ENCODE measurements around the gene TPT1.
A peak's percentile ranks its signal among the peaks of the same experiment; 100 is the strongest.

The TPT1 gene

GRCh38 chr13:45316338-45316737 lies 24.6 kb downstream of the TPT1 start:
- Histone ChIP-seq H3K79me2 (ENCODE audit: low read length) (no peaks in the 10 kb centered on the region), H3K9ac (ENCODE audit: low read length) (peak overlapping the region; percentile 54), H3K27ac (ENCODE audit: low read length) (peak overlapping the region; percentile 29; the same call in 1 of the 2 replicates), H4K20me1 (ENCODE audit: insufficient read depth, low read length) (no peaks in the 10 kb centered on the region), H3K4me3 (ENCODE audit: low read length) (peak overlapping the region; percentile 64), H3K4me1 (ENCODE audit: low read length) (peaks cover 27% of the 10 kb centered on the region), H3K4me2 (ENCODE audit: low read length) (peak overlapping the region; percentile 87), H3K27me3 (ENCODE audit: low read depth, low read length) (0 out of 2 replicates have a peak, but pooled peaks cover 3% of the 10 kb centered on the region), H3K9me3 (ENCODE audit: insufficient read depth, low read length) (no peaks in the 10 kb centered on the region), H3K36me3 (replicated peaks; ENCODE audit: low read depth, low read length) (no peaks in the 10 kb centered on the region), H2AFZ (ENCODE audit: low read depth, low read length) (peak overlapping the region; percentile 97)
- TF ChIP-seq CTCF (IDR thresholded peaks at IDR 0.05; ENCODE audit: low read depth, low read length) (no peak), EZH2phosphoT487 (IDR thresholded peaks at IDR 0.05; ENCODE audit: low read depth) (no peak)

DNA sequence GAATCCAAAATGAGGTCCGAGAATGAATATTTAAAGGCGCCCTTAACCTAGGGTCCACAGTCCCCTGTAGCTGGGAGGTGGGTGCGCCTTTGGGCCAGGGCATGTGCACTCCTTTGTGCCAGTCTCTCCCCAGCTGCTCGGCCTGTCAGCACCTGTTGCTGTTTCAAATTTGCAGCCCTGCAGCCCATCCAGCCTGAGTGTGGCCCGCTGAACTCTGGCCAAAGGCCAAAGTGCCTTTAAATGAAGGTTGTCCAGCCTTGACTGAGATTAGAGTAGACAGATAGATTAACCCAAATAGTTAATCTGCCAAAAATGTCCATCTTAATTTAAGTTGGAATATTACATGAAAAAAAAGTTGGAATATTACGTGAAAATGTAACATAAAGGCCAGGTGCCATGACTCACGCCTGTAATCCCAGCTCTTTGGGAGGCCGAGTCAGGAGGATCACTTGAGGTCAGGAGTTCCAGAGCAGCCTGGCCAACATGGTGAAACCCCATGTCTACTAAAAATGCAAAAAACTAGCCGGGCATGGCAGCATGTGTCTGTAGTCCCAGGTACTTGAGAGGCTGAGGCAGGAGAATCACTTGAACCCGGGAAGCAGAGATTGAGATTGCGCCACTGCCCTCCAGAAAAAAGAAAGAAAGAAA lies 25.3 kb downstream of the TPT1 start:
- Histone ChIP-seq H3K4me1 (ENCODE audit: low read length) (peaks cover 31% of the 10 kb centered on the region), H3K9me3 (ENCODE audit: insufficient read depth, low read length) (no peaks in the 10 kb centered on the region), H3K27ac (ENCODE audit: low read length) (0 out of 2 replicates have a peak overlapping the region, but pooled peaks have one; percentile 29), H3K36me3 (replicated peaks; ENCODE audit: low read depth, low read length) (no peaks in the 10 kb centered on the region), H3K27me3 (ENCODE audit: low read depth, low read length) (peaks cover 6% of the 10 kb centered on the region; the same call in 1 of the 2 replicates), H3K4me3 (ENCODE audit: low read length) (peak overlapping the region; percentile 64; the same call in 1 of the 2 replicates), H2AFZ (ENCODE audit: low read depth, low read length) (peak overlapping the region; percentile 97), H3K9ac (ENCODE audit: low read length) (peak overlapping the region; percentile 54; the same call in 1 of the 2 replicates), H3K4me2 (ENCODE audit: low read length) (peak overlapping the region; percentile 87), H4K20me1 (ENCODE audit: insufficient read depth, low read length) (no peaks in the 10 kb centered on the region), H3K79me2 (ENCODE audit: low read length) (no peaks in the 10 kb centered on the region)
- TF ChIP-seq CTCF (IDR thresholded peaks at IDR 0.05; ENCODE audit: low read depth, low read length) (no peak), EZH2phosphoT487 (IDR thresholded peaks at IDR 0.05; ENCODE audit: low read depth) (no peak)

DNA sequence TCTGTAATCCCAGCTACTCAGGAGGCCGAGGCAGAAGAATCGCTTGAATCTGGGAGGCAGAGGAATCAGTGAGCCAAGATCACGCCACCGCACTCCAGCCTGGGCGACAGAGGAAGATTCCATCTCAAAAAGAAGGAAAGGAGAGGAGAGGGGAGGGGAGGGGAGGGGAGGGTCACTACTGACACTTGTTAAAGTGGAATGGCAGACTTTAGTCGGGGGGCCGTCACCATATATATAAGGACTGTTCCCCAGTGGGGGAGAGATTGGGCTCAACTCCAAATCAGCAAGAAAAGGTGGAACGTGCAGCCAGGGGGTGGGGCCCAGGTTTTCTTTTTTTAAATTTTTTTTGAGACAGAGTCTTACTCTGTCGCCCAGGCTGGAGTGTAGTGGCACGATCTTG lies 26.2 kb downstream of the TPT1 start:
- Histone ChIP-seq H3K9me3 (ENCODE audit: insufficient read depth, low read length) (no peaks in the 10 kb centered on the region), H3K79me2 (ENCODE audit: low read length) (no peaks in the 10 kb centered on the region), H3K4me2 (ENCODE audit: low read length) (no peak overlapping the region), H3K4me3 (ENCODE audit: low read length) (no peak overlapping the region), H2AFZ (ENCODE audit: low read depth, low read length) (no peak overlapping the region), H4K20me1 (ENCODE audit: insufficient read depth, low read length) (no peaks in the 10 kb centered on the region), H3K27me3 (ENCODE audit: low read depth, low read length) (peaks cover 11% of the 10 kb centered on the region), H3K36me3 (replicated peaks; ENCODE audit: low read depth, low read length) (no peaks in the 10 kb centered on the region), H3K27ac (ENCODE audit: low read length) (no peak overlapping the region), H3K9ac (ENCODE audit: low read length) (no peak overlapping the region), H3K4me1 (ENCODE audit: low read length) (peaks cover 31% of the 10 kb centered on the region)
- TF ChIP-seq CTCF (IDR thresholded peaks at IDR 0.05; ENCODE audit: low read depth, low read length) (no peak), EZH2phosphoT487 (IDR thresholded peaks at IDR 0.05; ENCODE audit: low read depth) (no peak)

DNA sequence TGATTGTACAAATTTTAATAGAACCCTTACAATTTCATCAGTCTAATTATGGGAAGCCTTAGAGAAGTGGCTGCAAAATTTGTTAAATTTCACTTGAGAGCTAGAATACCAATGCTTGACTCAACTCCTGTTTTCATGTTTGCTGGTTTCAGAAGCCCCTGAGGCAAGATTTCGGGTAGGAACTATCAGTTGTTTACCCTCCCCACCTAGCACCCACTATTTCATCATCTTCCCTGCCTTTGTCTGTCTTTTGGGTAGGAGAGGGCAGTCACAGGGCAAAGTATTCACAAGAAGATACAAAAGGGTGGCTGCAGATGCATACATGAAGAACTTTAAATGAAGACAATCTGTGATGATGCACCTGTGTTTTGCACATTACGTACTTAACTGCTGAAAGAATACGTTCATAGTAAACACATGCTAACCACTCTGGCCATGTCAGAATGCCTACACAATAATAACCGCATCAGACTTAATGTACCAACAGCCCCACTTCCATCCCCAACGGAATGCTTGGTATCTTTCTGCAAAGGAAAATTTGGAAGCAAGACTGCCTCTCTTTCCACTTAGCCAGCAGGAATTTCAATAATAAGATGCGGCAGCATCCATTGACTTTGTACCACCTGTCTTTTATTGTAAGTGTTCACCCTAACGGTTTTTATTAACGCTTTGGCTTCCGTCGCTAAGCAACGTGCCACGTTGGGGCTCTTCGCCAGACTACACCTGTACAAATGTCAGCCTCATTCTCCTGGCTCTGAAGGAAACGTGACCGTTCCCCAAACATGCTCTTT lies 30.4 kb downstream of the TPT1 start:
- H3K4me3 ChIP-seq (ENCODE audit: low read length) = peak overlapping the region; percentile 75
- no peaks in the 10 kb centered on the region for H3K36me3 ChIP-seq (replicated peaks; ENCODE audit: low read depth, low read length)
- peaks cover 29% of the 10 kb centered on the region for H3K27me3 ChIP-seq (ENCODE audit: low read depth, low read length)
- peak overlapping the region; percentile 89 for H3K4me2 ChIP-seq (ENCODE audit: low read length)
- no peak overlapping the region for H3K27ac ChIP-seq (ENCODE audit: low read length)
- no peak for TF ChIP-seq EZH2phosphoT487 (IDR thresholded peaks at IDR 0.05; ENCODE audit: low read depth)
- TF ChIP-seq CTCF (IDR thresholded peaks at IDR 0.05; ENCODE audit: low read depth, low read length) = no peak
- peaks cover 21% of the 10 kb centered on the region for H3K4me1 ChIP-seq (ENCODE audit: low read length)
- no peaks in the 10 kb centered on the region for H3K79me2 ChIP-seq (ENCODE audit: low read length)
- no peaks in the 10 kb centered on the region for H4K20me1 ChIP-seq (ENCODE audit: insufficient read depth, low read length)
- peak overlapping the region; percentile 64 for H2AFZ ChIP-seq (ENCODE audit: low read depth, low read length)
- no peaks in the 10 kb centered on the region for H3K9me3 ChIP-seq (ENCODE audit: insufficient read depth, low read length)
- peak overlapping the region; percentile 12 for H3K9ac ChIP-seq (ENCODE audit: low read length)

All from OCI-LY3 (cell line).